ENCODE measurements around the gene SATB2. TPM values are rescaled to one million over a fixed set of nuclear protein-coding genes. Genes with fewer than 3 reads are reported as not detected.

Gene SATB2
- total RNA-seq, 1 donor from 2014 or later: 7.4 TPM

GRCh38 chr2:199407421-199407820 is 50.3 kb downstream of the SATB2 start:
- no peaks in the 10 kb centered on the region for H3K36me3 ChIP-seq
- H3K27me3 ChIP-seq: no peaks in the 10 kb centered on the region
- no peak for TF ChIP-seq POLR2AphosphoS5 (IDR thresholded peaks at IDR 0.05; ENCODE audit: insufficient read depth in 1 of 2, low read depth in 1 of 2)
- no peak for TF ChIP-seq POLR2A (IDR thresholded peaks at IDR 0.05)
- TF ChIP-seq, protein P1, sequence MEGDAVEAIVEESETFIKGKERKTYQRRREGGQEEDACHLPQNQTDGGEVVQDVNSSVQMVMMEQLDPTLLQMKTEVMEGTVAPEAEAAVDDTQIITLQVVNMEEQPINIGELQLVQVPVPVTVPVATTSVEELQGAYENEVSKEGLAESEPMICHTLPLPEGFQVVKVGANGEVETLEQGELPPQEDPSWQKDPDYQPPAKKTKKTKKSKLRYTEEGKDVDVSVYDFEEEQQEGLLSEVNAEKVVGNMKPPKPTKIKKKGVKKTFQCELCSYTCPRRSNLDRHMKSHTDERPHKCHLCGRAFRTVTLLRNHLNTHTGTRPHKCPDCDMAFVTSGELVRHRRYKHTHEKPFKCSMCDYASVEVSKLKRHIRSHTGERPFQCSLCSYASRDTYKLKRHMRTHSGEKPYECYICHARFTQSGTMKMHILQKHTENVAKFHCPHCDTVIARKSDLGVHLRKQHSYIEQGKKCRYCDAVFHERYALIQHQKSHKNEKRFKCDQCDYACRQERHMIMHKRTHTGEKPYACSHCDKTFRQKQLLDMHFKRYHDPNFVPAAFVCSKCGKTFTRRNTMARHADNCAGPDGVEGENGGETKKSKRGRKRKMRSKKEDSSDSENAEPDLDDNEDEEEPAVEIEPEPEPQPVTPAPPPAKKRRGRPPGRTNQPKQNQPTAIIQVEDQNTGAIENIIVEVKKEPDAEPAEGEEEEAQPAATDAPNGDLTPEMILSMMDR (IDR thresholded peaks at IDR 0.05): no peak
- no peak overlapping the region for H3K27ac ChIP-seq
- intact Hi-C loops (cut with DNase I): no loop called here
- H3K4me3 ChIP-seq: no peak overlapping the region
- DNase-seq (ENCODE audit: extremely low spot score in 2 of 2): no peak
- H3K9me3 ChIP-seq: no peaks in the 10 kb centered on the region
- H3K4me1 ChIP-seq: no peaks in the 10 kb centered on the region

DNA sequence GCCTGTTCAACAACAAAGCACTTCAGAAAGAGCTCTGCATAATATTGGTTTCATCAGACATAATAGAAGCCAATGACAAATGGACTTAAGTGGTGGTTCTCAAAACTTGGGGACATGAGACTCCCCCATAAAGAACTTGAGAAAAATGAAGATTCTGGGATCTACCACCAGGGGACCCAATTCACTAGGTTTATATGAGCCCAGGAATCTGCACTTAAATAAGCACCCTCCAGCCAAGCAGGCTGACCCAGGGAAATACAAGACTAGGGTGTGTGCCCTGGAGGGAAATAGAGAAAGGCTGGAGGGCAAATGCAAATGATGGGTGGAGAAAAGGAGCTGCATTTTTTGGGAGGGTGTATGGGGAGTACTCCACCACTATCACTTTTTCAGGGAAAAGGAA is 52.5 kb downstream of the SATB2 start:
- no peak for TF ChIP-seq POLR2A (IDR thresholded peaks at IDR 0.05)
- no peaks in the 10 kb centered on the region for H3K27me3 ChIP-seq
- no peaks in the 10 kb centered on the region for H3K9me3 ChIP-seq
- no peaks in the 10 kb centered on the region for H3K4me1 ChIP-seq
- intact Hi-C loops (cut with DNase I): no loop called here
- no peak overlapping the region for H3K4me3 ChIP-seq
- DNase-seq (ENCODE audit: extremely low spot score in 2 of 2): no peak
- no peak overlapping the region for H3K27ac ChIP-seq
- H3K36me3 ChIP-seq: no peaks in the 10 kb centered on the region

GRCh38 chr2:199404841-199405240 is 52.9 kb downstream of the SATB2 start:
- H3K27me3 ChIP-seq: no peaks in the 10 kb centered on the region
- intact Hi-C loops (cut with DNase I): no loop called here
- no peaks in the 10 kb centered on the region for H3K36me3 ChIP-seq
- H3K4me1 ChIP-seq: no peaks in the 10 kb centered on the region
- H3K9me3 ChIP-seq: no peaks in the 10 kb centered on the region
- no peak overlapping the region for H3K27ac ChIP-seq
- DNase-seq (ENCODE audit: extremely low spot score in 2 of 2): no peak
- TF ChIP-seq, protein P1 (IDR thresholded peaks at IDR 0.05): no peak
- H3K4me3 ChIP-seq: no peak overlapping the region

- Histone ChIP-seq H3K36me3 (no peaks in the 10 kb centered on the region), H3K27me3 (no peaks in the 10 kb centered on the region), H3K4me1 (no peaks in the 10 kb centered on the region), H3K4me3 (no peak overlapping the region), H3K9me3 (no peaks in the 10 kb centered on the region), H3K27ac (no peak overlapping the region)
- TF ChIP-seq POLR2AphosphoS5 (IDR thresholded peaks at IDR 0.05; ENCODE audit: insufficient read depth in 1 of 2, low read depth in 1 of 2) (no peak), POLR2A (IDR thresholded peaks at IDR 0.05) (no peak)
- TF ChIP-seq, protein P1 (IDR thresholded peaks at IDR 0.05): no peak
- DNase-seq (ENCODE audit: extremely low spot score in 2 of 2): no peak
- intact Hi-C loops (cut with DNase I): no loop called here
These were observed 62.4 kb downstream of the SATB2 start for GRCh38 chr2:199395311-199395710.

DNA sequence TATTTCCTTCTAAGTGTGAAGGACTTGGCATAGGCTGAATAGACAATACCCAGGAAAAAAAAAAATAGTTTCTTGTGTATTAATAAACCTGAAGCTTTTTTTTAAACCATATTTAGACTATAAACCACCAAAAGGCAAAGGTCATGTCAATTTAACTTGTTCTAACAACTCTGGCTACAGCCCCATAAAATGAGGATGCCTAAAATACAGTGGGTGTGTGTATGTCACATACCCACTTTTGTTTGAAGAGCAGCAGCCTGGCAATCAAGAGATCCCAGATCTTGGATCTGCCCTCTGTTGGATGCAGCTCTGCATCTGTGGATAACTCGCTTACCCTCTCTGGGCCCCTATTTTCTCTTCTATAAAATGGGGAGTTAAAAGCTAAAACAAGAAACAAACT is 65.4 kb downstream of the SATB2 start:
- H3K36me3 ChIP-seq: no peaks in the 10 kb centered on the region
- H3K27me3 ChIP-seq: no peaks in the 10 kb centered on the region
- no peak overlapping the region for H3K27ac ChIP-seq
- TF ChIP-seq, protein P1 (IDR thresholded peaks at IDR 0.05): no peak
- TF ChIP-seq POLR2A (IDR thresholded peaks at IDR 0.05) (no peak), POLR2AphosphoS5 (IDR thresholded peaks at IDR 0.05; ENCODE audit: insufficient read depth in 1 of 2, low read depth in 1 of 2) (no peak)
- no peaks in the 10 kb centered on the region for H3K9me3 ChIP-seq
- H3K4me3 ChIP-seq: no peak overlapping the region
- no peak for DNase-seq (ENCODE audit: extremely low spot score in 2 of 2)
- H3K4me1 ChIP-seq: no peaks in the 10 kb centered on the region
- intact Hi-C loops (cut with DNase I): no loop called here

DNA sequence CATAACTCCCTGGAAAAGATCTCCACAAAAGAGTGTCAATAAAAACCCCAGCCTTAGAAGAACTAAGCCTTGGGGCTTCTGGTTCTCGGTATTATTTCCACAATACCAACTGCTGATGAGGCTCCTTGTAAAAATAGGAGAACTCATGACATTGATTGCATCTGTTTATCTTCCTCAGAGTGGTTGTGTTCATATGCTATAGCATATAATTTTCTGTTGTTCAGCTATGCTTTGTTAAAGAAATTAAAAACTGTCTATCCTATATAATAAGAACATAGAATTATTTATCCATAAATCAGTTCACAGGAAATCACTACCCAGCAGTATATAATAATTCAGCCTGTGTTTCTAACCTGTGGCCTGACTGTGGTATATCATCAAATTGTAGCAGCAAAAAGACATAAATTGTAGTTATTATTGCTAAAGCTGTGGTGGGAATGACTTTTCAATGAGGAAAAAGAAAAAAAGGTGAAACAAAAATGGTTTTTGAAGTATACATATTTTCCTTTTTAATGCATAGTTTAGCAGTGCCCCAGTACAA is 68.9 kb downstream of the SATB2 start:
- no peaks in the 10 kb centered on the region for H3K27me3 ChIP-seq
- intact Hi-C loops (cut with DNase I): no loop called here
- TF ChIP-seq, protein P1 (IDR thresholded peaks at IDR 0.05): no peak
- no peak for TF ChIP-seq POLR2AphosphoS5 (IDR thresholded peaks at IDR 0.05; ENCODE audit: insufficient read depth in 1 of 2, low read depth in 1 of 2)
- TF ChIP-seq POLR2A (IDR thresholded peaks at IDR 0.05): no peak
- no peaks in the 10 kb centered on the region for H3K4me1 ChIP-seq
- no peaks in the 10 kb centered on the region for H3K36me3 ChIP-seq
- no peak overlapping the region for H3K27ac ChIP-seq
- DNase-seq (ENCODE audit: extremely low spot score in 2 of 2): no peak
- H3K4me3 ChIP-seq: no peak overlapping the region
- H3K9me3 ChIP-seq: no peaks in the 10 kb centered on the region
